Activated CD8-positive, alpha-beta memory T cell treated with anti-CD3 and anti-CD28 coated beads, Interleukin-2, amount 50 U/mL, for 24 hours (primary cell): ENCODE data around the gene CFAP141.

Experiments
- DNase-seq: peaks from one replicate; pipeline ENCODE4 v3.0.0-alpha.2; 2020; ENCODE audit errors: extremely low read depth

The CFAP141 gene

DNA sequence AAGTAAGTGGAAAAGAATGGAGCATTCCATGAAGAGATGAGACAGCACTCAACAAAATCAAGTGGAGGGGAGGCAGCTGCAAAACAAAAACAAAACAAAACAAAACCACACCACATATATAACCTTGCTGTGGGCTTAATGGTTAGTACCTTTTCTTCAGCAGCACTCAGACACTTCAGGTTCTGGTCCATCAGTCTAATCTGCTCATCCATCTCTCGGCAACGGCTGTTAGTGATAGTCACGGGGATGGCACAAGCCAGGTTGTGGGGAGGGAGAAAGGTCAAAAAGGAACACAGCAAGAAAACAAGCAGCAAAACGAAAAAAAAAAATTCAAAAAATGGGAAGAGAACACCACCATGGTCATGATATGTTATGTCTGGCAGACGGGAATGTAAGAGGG, 34.3 kb downstream of the CFAP141 start:
- DNase-seq = no peak

GRCh38 chr1:154171223-154171583, 34.9 kb downstream of the CFAP141 start:
- no peak for DNase-seq

DNA sequence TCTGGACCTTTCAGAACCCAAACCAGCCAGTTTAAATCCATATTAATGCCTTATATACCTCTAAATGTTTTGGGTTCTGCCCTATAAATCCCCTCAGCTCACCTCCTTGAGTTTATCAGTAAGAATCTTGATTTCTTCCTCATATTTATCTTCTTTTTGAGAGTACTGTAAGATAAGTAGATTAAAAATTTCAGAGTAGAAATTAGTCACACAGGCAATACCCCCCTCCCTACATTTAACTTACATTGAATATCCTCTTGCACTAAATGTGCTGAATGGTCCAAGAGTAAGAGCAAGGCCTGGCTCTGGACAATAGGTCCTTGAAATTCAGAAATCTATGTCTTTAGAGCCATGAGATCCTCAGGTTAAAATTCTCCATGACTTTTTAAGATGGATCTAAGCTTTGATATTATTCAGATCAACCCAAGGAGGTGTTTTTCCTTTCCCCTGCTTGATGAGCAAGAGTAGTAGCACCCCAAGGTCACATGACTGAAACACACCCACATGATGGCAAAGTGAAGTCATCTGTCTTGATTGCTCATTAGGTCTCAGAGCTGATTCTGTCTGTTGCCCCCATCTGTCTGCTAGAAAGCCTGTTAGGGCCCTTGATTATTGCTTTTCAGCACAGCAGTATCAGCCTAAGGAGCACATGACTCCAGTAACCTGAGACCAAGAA, 35.4 kb downstream of the CFAP141 start:
- peak; percentile 41 for DNase-seq

DNA sequence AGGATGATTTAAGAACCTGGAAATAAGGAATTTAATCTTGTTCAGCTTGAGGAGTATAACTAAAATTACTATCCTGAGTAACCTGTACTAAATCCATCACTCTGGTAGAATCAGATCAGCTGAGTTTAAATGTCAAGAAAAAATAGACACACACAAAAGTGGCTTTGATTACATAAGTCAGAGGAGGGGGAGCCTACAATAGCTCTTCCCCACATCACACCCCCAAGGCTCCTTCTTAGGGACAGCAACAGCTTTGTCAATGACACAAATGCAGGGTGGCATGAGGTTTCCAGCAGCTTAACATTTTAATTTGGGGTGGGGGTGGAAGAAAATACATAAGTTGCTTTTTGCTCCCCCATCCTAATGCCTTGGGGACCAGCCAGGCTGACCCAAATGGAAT, 38.7 kb downstream of the CFAP141 start:
- no peak for DNase-seq

DNA sequence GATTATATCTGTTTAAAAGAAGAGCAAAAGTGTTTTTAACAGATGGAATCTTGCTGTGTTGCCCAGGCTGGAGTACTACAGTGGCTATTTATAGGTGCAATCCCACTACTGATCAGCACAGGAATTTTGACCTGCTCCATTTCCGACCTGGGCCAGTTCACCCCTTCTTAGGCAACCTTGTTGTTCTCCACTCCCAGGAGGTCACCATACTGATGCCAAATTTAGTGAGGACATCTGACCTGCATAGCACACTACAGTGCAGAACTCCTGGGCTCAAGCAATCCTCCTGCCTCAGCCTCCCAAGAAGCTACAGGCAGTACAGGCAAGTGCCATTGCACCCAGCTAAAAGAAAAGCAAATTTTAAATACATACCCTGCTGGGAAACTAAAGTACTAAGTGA, 39.9 kb downstream of the CFAP141 start:
- no peak for DNase-seq

DNA sequence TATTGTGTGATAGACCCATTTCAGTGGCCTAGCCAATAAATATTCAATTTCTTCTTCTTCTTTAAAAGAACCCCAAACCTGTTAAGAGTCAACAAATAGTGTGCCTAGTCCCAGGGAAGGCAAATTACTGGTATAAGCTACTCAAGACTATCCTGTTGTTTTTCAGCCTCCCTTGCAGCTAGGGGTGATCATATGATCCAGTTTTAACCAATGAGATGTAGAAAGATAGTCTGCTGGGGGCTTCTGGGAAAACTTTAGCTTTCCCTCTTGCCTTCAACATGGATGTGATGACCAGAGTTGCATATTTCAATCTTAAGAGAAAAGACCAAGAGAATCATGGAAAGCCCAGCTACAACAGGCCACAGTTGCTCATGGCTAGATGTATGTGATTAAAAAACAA, 46.6 kb downstream of the CFAP141 start:
- DNase-seq = no peak

- no peak for DNase-seq
Measured at GRCh38 chr1:154158307-154159125, 47.6 kb downstream of the CFAP141 start.

- peak; percentile 57 for DNase-seq
Measured at GRCh38 chr1:154157520-154158306, 48.4 kb downstream of the CFAP141 start.

DNA sequence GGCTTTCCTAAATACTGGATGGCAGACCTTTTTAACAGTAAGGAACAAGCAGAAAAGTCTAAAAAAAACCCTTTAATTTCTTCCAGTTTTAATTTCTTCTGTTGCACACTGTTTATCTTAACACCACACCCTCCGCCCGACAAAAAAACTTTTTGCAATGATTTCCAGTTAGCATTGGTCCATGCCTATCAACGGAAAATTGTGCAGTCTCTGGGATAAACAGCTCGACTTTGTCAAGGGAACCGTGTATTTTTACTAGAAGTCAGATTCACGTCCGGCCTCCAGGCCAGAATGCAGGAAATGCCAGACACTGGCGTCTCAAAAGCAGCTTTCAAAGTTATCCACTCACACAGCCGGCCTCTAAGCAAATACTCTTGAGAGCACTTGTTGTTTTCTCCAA, 50.9 kb downstream of the CFAP141 start:
- no peak for DNase-seq

DNA sequence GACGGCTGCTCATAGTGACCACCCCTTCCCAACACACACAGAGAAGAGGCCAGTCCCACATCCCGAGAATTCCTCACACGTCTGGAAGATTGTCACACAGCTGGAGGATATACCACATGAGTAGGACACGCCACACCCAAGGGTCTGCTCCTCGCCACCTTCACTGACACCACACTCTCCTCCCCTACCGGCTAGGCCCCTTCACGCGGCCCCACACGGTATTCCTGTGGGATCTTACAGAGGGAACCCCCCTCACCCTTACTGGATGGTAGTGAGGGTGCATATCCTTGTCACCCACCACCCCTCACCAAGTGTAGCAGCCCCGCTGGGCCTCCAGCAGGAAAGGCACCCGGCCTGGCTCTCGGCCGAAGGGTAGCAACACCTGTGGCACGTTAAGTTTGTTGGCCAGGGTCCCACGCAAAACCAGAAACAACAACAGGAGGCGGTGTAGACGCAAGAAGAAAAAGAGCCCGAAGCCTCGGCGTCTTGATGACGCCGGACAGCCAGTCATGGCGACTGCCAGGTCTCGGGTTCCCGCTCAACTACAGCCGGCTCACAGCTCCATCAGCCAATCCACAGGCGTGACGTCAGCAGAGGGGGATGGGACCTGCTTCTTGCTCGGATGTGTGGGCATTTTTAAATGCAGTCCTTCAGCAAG, 51.5 kb downstream of the CFAP141 start, which contains the start of gene NUP210L:
TSS of gene NUP210L (minus strand) at position 540 of the 658 bp plus-strand sequence.
- DNase-seq = no peak

DNA sequence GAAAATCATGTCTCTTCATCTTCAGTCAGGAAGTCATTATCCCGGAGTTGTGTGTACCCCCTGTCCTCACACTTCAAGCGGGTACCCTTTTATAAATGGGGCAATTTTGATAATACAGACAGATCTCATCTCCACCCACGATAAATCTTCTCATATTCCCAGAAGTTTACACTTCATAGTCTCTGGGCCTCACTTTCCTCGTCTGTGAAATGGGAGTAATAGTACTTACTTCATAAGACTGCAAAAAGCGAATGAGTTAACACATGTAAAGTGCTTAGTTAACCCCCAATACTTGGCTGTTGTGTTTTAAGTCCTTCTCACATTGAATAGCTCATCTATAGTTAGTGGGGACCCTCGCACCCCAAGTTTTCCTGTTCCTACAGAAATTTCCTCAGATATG, 52.1 kb downstream of the CFAP141 start:
- no peak for DNase-seq

DNA sequence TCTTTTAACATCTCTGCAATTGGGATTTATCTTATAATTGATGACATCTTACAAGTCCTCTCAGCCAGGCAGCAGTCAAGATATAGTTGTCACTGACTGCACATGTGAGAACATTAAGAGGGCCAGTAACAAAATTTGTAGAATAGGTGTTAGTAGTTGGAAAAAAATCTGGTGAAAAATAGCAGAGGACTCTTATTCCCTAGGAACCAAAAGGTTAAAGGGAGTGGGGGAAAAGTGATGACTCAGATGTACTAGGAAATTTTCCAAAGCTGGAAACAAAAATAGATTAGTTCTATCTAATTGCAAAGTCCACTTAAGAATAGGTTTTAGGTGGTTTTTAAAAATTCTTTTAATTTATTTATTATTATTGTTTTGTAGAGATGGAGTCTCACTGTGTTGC, 54.8 kb downstream of the CFAP141 start:
- DNase-seq = no peak
